GM13976 (cell line): ENCODE measurements around the gene SLC25A36.

ENCODE experiments used
- DNase-seq: peaks from one replicate; pipeline ENCODE4 v3.0.0; 2012; ENCODE audit warnings: low spot score
- in situ Hi-C: fragments of 300-500 bp; cut with MboI; formaldehyde crosslinking; loops from one replicate; pipeline ENCODE4 v1.12.0; 2022; ENCODE audit warnings: low sequenced_read_pairs, mixed read lengths, inconsistent platforms; ENCODE audit not compliant: unreplicated experiment
- TF ChIP-seq, protein P1 (sequence below): IDR thresholded peaks from 2 replicates; pipeline ENCODE4 v1.5.1; 2012; ENCODE audit warnings: borderline replicate concordance, mild to moderate bottlenecking; ENCODE audit not compliant: insufficient read depth; ENCODE audit errors: extremely low read depth, missing control alignments, control extremely low read depth

The SLC25A36 gene

GRCh38 chr3:140904521-140904920 is 37.1 kb upstream of the SLC25A36 start:
- DNase-seq: no peak
- TF ChIP-seq, protein P1, sequence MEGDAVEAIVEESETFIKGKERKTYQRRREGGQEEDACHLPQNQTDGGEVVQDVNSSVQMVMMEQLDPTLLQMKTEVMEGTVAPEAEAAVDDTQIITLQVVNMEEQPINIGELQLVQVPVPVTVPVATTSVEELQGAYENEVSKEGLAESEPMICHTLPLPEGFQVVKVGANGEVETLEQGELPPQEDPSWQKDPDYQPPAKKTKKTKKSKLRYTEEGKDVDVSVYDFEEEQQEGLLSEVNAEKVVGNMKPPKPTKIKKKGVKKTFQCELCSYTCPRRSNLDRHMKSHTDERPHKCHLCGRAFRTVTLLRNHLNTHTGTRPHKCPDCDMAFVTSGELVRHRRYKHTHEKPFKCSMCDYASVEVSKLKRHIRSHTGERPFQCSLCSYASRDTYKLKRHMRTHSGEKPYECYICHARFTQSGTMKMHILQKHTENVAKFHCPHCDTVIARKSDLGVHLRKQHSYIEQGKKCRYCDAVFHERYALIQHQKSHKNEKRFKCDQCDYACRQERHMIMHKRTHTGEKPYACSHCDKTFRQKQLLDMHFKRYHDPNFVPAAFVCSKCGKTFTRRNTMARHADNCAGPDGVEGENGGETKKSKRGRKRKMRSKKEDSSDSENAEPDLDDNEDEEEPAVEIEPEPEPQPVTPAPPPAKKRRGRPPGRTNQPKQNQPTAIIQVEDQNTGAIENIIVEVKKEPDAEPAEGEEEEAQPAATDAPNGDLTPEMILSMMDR: no peak
- in situ Hi-C loops: loop anchor here (25.0 kb wide), 1 partner anchor 208 kb away; no protein-coding TSS in a partner anchor

GRCh38 chr3:140905559-140905958 is 36.1 kb upstream of the SLC25A36 start:
- in situ Hi-C loops: loop anchor here (25.0 kb wide), 1 partner anchor 207 kb away; no protein-coding TSS in a partner anchor
- TF ChIP-seq, protein P1: no peak

DNA sequence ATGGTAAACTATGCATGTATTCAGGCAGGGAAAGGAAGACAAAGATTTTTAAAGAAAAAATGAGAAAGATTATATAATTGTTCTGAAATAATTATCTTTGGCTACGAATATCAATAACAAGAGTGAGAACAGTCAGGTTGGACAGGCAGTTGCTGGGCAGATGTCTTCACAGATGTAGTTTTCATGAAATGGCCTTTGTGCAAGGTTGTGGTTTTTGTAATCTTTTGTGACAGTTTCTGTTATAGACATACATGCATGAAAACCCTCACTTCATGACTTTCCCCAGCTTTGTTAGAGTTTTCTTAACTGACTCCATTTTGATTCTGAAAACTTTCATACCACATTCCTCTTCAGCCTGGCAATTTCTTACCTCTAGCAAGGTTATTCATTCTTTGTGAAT is 34.9 kb upstream of the SLC25A36 start:
- no peak for DNase-seq
- in situ Hi-C loops: loop anchor here (25.0 kb wide), 1 partner anchor 206 kb away; no protein-coding TSS in a partner anchor
- TF ChIP-seq, protein P1: no peak

More at GRCh38 chr3:140905559-140905958, 36.1 kb upstream of the SLC25A36 start:
- DNase-seq: no peak

GRCh38 chr3:140910860-140911259 is 30.8 kb upstream of the SLC25A36 start:
- no peak for DNase-seq
- in situ Hi-C loops: loop anchor here (25.0 kb wide), 1 partner anchor 201 kb away; no protein-coding TSS in a partner anchor
- TF ChIP-seq, protein P1: no peak

GRCh38 chr3:140911822-140912221 is 29.8 kb upstream of the SLC25A36 start:
- TF ChIP-seq, protein P1: no peak
- in situ Hi-C loops: loop anchor here (25.0 kb wide), 1 partner anchor 200 kb away; no protein-coding TSS in a partner anchor
- no peak for DNase-seq

DNA sequence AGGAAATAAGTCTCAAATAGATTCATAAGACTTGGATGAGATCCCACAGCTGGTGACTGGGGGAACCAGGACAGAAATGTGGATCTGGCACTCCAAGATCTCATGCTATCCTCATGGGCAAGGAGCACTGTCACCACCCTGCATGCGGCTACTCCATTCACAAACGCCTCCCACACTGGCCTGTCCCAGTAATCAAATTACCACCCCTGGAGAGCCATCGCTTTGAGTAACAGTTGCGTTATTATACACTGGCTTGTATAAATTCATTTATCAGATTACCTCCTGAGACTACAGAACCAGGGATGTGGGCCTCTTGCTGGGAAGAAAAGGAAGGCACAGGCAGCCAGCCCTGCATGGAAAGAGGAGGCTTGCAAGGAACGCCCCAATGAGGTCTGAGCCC is 27.9 kb upstream of the SLC25A36 start:
- in situ Hi-C loops: loop anchor here (25.0 kb wide), 1 partner anchor 199 kb away; no protein-coding TSS in a partner anchor

More for the DNA sequence above, 27.9 kb upstream of the SLC25A36 start:
- DNase-seq: no peak
- TF ChIP-seq, protein P1: no peak
